B cell (primary cell): ENCODE data around the gene RCAN3. TPM values are rescaled to one million over a fixed set of nuclear protein-coding genes. Genes with fewer than 3 reads are reported as not detected.

ENCODE experiments used
- ATAC-seq: fragments of 200-7000 bp; cut with Tn5 transposase; one replicate; pipeline ENCODE4 v1.10.0; 2021; ENCODE audit warnings: low read depth, mild to moderate bottlenecking, moderate number of reproducible peaks, moderate library complexity
- CTCF ChIA-PET: fragments of 350-600 bp; sonication (Branson Sonifier 250); formaldehyde crosslinking; loops from one replicate; lab custom pipeline; 2021; ENCODE audit warnings: antibody characterized with exemption, inconsistent platforms; lab: Charles Lee
- POLR2A ChIA-PET: fragments of 350-600 bp; sonication (Branson Sonifier 250); formaldehyde crosslinking; loops from one replicate; lab custom pipeline; 2021; ENCODE audit warnings: antibody characterized with exemption; lab: Charles Lee
- DNase-seq: peaks from one replicate; pipeline ENCODE4 v3.0.0; 2013
- H2AFZ ChIP-seq: 2 replicates; pipeline ENCODE4 v1.6.1; 2012; ENCODE audit warnings: mild to moderate bottlenecking, low read depth, low read length; ENCODE audit not compliant: insufficient read depth, poor library complexity, severe bottlenecking
- H3K27ac ChIP-seq, 2 donors: 1 replicate in 1 of 2; 2 replicates in 1 of 2; pipeline ENCODE4 v1.5.1; 2012 to 2013; ENCODE audit warnings: low read length in 2 of 2, mild to moderate bottlenecking in 2 of 2, moderate library complexity in 1 of 2
- H3K27me3 ChIP-seq, 4 experiments: fragments of 200-600 bp in 1 of 4; sonication (generic) in 1 of 4; replicated peaks in 1 of 4; 1 replicate in 2 of 4; 2 replicates in 2 of 4; pipeline versions ENCODE4 v1.6.1 to v1.7.0; 2013 to 2016; ENCODE audit warnings: low read length in 3 of 4, mild to moderate bottlenecking in 2 of 4, mixed read lengths in 1 of 4, moderate library complexity in 1 of 4; ENCODE audit not compliant: insufficient read depth in 4 of 4, control insufficient read depth in 3 of 4; ENCODE audit errors: control extremely low read depth in 1 of 4
- H3K36me3 ChIP-seq, 2 experiments: replicated peaks in 1 of 2; 1 replicate in 1 of 2; 2 replicates in 1 of 2; pipeline versions ENCODE4 v1.6.1 to v1.7.1; 2013; ENCODE audit warnings: low read length in 1 of 2; ENCODE audit not compliant: insufficient read depth in 2 of 2, control insufficient read depth in 1 of 2; ENCODE audit errors: control extremely low read depth in 1 of 2, extremely low read depth in 1 of 2
- H3K4me1 ChIP-seq, 2 donors: fragments of 200-600 bp in 1 of 2; sonication (generic) in 1 of 2; 1 replicate in 1 of 2; 2 replicates in 1 of 2; pipeline versions ENCODE4 v1.5.1 to v1.6.1; 2013 to 2017; ENCODE audit warnings: low read length in 2 of 2; ENCODE audit not compliant: control insufficient read depth in 2 of 2, insufficient read depth in 2 of 2
- H3K4me2 ChIP-seq: replicated peaks from 2 replicates; pipeline ENCODE3; 2012; ENCODE audit warnings: mild to moderate bottlenecking, low read depth, low read length; ENCODE audit not compliant: poor library complexity, severe bottlenecking
- H3K4me3 ChIP-seq, 5 experiments: fragments of 200-600 bp in 1 of 5; sonication (generic) in 1 of 5; 1 replicate in 3 of 5; 2 replicates in 2 of 5; pipeline versions ENCODE4 v1.5.1 to v1.7.0; 2011 to 2016; ENCODE audit warnings: low read length in 4 of 5, mild to moderate bottlenecking in 4 of 5, low read depth in 2 of 5, control low read depth in 1 of 5, moderate library complexity in 1 of 5; ENCODE audit not compliant: insufficient read depth in 1 of 5; ENCODE audit errors: control extremely low read depth in 1 of 5, extremely low read depth in 1 of 5
- H3K79me2 ChIP-seq: fragments of 200-600 bp; sonication (generic); one replicate; pipeline ENCODE4 v1.6.0; 2016; ENCODE audit warnings: low read length; ENCODE audit not compliant: control insufficient read depth, insufficient read depth
- H3K9ac ChIP-seq: fragments of 200-600 bp; sonication (generic); 2 replicates; pipeline ENCODE4 v1.6.1; 2017; ENCODE audit warnings: mild to moderate bottlenecking, low read length, moderate library complexity
- H3K9me3 ChIP-seq, 3 donors: one replicate each; pipeline versions ENCODE4 v1.6.1 to v1.7.1; 2013; ENCODE audit warnings: low read length in 2 of 3; ENCODE audit not compliant: control insufficient read depth in 2 of 3, insufficient read depth in 1 of 3; ENCODE audit errors: control extremely low read depth in 1 of 3
- H4K20me1 ChIP-seq: 2 replicates; pipeline ENCODE4 v1.6.0; 2012; ENCODE audit warnings: mild to moderate bottlenecking, low read length; ENCODE audit not compliant: insufficient read depth, control insufficient read depth, poor library complexity, severe bottlenecking
- H3K27ac Mint-ChIP-seq: one replicate; pipeline ENCODE4 v1.8.0; 2021; ENCODE audit warnings: mixed read lengths
- H3K27me3 Mint-ChIP-seq: one replicate; pipeline ENCODE4 v1.8.0; 2021; ENCODE audit warnings: mixed read lengths
- H3K4me1 Mint-ChIP-seq: one replicate; pipeline ENCODE4 v1.8.0; 2021; ENCODE audit warnings: mixed read lengths
- H3K4me3 Mint-ChIP-seq: one replicate; pipeline ENCODE4 v1.8.0; 2021; ENCODE audit warnings: mixed read lengths
- H3K9me3 Mint-ChIP-seq: one replicate; pipeline ENCODE4 v1.8.0; 2022; ENCODE audit warnings: mixed read lengths; ENCODE audit not compliant: insufficient read depth
- EZH2 ChIP-seq: IDR thresholded peaks from 2 replicates; pipeline ENCODE4 v1.6.1; 2012; ENCODE audit warnings: borderline replicate concordance, low read depth, mild to moderate bottlenecking, moderate library complexity, low read length; ENCODE audit not compliant: insufficient read depth, poor library complexity, severe bottlenecking
- WGBS: methylation state at CpG from one replicate; pipeline ENCODE4 v1.1.5; 2013; ENCODE audit warnings: missing lambda C conversion rate; ENCODE audit not compliant: insufficient coverage; 5-methylcytosine and 5-hydroxymethylcytosine counted together
- intact Hi-C: fragments of 100-400 bp; cut with micrococcal nuclease; formaldehyde crosslinking; loops from one replicate; pipeline ENCODE4 v1.10.0; 2022
- polyA plus RNA-seq: library from polyadenylated mRNA; depleted of rRNA; stranded (reverse); fragments of >200 nt; gene quantifications from 2 replicates; pipeline ENCODE4 v1.2.3, GENCODE V29; 2012
- total RNA-seq, 2 donors: library from RNA; stranded (reverse); fragments of 120-200 nt in 1 of 2; gene quantifications; 1 replicate in 1 of 2; 2 replicates in 1 of 2; pipeline versions ENCODE4 v1.2.3 to v1.2.4, GENCODE V29; 2013 to 2022
- TF ChIP-seq, protein P1 (sequence below): fragments of 200-600 bp; IDR thresholded peaks from one replicate; pipeline ENCODE4 v1.8.0; 2022; ENCODE audit warnings: antibody characterized with exemption, mild to moderate bottlenecking

RCAN3 gene
- total and polyA plus RNA-seq, 2 donors (not counting 1 experiment from before 2014, with no cell fraction given): 19.3 to 37.3 TPM

DNA sequence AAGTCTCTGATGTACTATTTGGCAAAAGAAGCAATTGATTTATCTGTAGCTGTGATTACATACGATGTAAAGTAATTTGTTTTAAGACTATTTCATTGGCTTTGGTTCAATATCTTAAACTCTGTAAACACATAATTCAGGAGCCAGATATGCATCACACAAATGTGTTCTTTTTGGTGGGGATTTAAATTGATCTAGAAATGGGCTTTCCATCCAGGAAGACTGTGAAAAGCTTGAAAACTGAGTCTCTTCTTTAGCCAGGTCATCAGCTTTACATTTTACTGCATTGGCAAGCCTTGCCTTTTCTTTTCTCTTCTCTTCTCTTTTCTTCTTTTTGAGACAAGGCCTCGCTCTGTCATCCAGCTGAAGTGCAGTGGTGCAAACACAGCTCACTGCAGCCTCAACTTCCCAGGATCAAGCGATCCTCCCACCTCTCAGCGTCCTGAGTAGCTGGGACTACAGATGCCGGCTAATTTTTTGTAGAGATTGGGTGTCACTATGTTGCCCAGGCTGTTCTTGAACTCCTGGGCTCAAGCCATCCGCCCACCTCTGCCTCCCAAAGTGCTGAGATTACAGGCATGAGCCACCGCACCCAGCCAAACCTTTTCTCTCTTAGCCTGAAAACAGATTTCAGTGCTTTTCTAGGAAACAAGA is 1.4 kb downstream of the RCAN3 start:
- peak overlapping the region; percentile 85 for H3K4me2 ChIP-seq
- peaks cover 58% of the 10 kb centered on the region for H3K79me2 ChIP-seq
- ChIA-PET CTCF (interaction anchor here (0.7 to 5.3 kb wide), 7 partner anchors 14 to 305 kb away, joined by 3 to 32 read pairs (median 4); partner anchors contain the start of gene NIPAL3), POLR2A (interaction anchor here (1.2 kb wide), 1 partner anchor 31 kb away, joined by 3 read pairs; no protein-coding TSS in a partner anchor)
- no peaks in the 10 kb centered on the region for H4K20me1 ChIP-seq
- H3K27ac ChIP-seq: peak overlapping the region in 1 of 2 donors; percentile 71
- intact Hi-C loops: loop anchor here (2.0 kb wide), 4 partner anchors 23 to 545 kb away; partner anchors contain the start of genes PNRC2 and SRRM1
- Mint-ChIP-seq H3K9me3 (no peaks in the 10 kb centered on the region), H3K27me3 (no peaks in the 10 kb centered on the region), H3K27ac (peak overlapping the region; percentile 96), H3K4me3 (peak overlapping the region; percentile 97), H3K4me1 (peaks cover 60% of the 10 kb centered on the region)
- TF ChIP-seq, protein P1, sequence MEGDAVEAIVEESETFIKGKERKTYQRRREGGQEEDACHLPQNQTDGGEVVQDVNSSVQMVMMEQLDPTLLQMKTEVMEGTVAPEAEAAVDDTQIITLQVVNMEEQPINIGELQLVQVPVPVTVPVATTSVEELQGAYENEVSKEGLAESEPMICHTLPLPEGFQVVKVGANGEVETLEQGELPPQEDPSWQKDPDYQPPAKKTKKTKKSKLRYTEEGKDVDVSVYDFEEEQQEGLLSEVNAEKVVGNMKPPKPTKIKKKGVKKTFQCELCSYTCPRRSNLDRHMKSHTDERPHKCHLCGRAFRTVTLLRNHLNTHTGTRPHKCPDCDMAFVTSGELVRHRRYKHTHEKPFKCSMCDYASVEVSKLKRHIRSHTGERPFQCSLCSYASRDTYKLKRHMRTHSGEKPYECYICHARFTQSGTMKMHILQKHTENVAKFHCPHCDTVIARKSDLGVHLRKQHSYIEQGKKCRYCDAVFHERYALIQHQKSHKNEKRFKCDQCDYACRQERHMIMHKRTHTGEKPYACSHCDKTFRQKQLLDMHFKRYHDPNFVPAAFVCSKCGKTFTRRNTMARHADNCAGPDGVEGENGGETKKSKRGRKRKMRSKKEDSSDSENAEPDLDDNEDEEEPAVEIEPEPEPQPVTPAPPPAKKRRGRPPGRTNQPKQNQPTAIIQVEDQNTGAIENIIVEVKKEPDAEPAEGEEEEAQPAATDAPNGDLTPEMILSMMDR: no peak
- TF ChIP-seq EZH2: no peak
- H3K9me3 ChIP-seq: no peaks in the 10 kb centered on the region
- peak overlapping the region; percentile 76 for H3K9ac ChIP-seq
- no peak for DNase-seq
- H3K36me3 ChIP-seq: no peaks in the 10 kb centered on the region
- 86% methylated on average over 2 of the region's 7 CpGs for WGBS
- no peak for ATAC-seq
- H3K4me3 ChIP-seq: peak overlapping the region in 4 of 5 experiments; percentile 81 to 92 (median 87)
- no peaks in the 10 kb centered on the region for H3K27me3 ChIP-seq
- H2AFZ ChIP-seq: peak overlapping the region; percentile 81
- peaks cover 43 to 46% of the 10 kb centered on the region in 2 donors for H3K4me1 ChIP-seq

DNA sequence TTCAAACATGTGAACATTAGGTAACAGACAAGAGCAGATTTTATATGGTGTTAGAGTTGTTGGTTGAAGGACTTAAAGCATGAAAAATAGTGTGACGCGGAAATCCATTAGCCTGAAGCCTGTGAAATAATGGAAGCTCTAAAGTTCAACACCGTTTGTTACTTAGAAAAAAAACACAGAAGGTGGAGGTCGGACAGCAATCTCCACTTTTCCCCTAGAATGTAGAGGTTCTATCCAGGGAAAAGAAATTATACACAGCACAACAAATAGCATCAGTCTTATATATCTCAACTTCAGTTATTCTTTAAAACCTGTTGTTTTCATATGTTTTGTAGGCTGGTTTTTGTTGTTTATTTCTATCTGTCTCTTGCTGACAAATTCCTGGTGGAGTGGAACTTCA is 1.9 kb downstream of the RCAN3 start:
- intact Hi-C loops: no loop called here
- peaks cover 64% of the 10 kb centered on the region for H3K79me2 ChIP-seq
- ATAC-seq: no peak
- POLR2A ChIA-PET: interaction anchor here (0.7 kb wide), 1 partner anchor 92 kb away, joined by 7 read pairs; no protein-coding TSS in a partner anchor
- H3K4me1 ChIP-seq: peaks cover 43 to 46% of the 10 kb centered on the region in 2 donors
- no peak overlapping the region for H2AFZ ChIP-seq
- CTCF ChIA-PET: interaction anchor here (0.7 to 5.3 kb wide), 4 partner anchors 22 to 89 kb away, joined by 3 to 32 read pairs (median 11); partner anchors contain the start of gene NIPAL3
- H3K4me3 ChIP-seq: no peak overlapping the region
- WGBS: 100% methylated on average over 2 of the region's 4 CpGs
- no peak overlapping the region for H3K9ac ChIP-seq
- H3K36me3 ChIP-seq: no peaks in the 10 kb centered on the region
- peak overlapping the region; percentile 97 for H3K4me3 Mint-ChIP-seq
- peak overlapping the region; percentile 85 for H3K4me2 ChIP-seq
- peak overlapping the region; percentile 96 for H3K27ac Mint-ChIP-seq
- H3K27me3 ChIP-seq: no peaks in the 10 kb centered on the region
- no peaks in the 10 kb centered on the region for H3K9me3 Mint-ChIP-seq
- H3K4me1 Mint-ChIP-seq: peaks cover 60% of the 10 kb centered on the region
- H3K27ac ChIP-seq: no peak overlapping the region
- TF ChIP-seq EZH2: no peak
- TF ChIP-seq, protein P1: no peak
- no peaks in the 10 kb centered on the region for H4K20me1 ChIP-seq
- no peaks in the 10 kb centered on the region for H3K9me3 ChIP-seq
- DNase-seq: no peak
- H3K27me3 Mint-ChIP-seq: no peaks in the 10 kb centered on the region
